Large intestine (tissue), 3 donors: ENCODE results near the gene RBMS3. TPM values are rescaled to one million over a fixed set of nuclear protein-coding genes. Genes with fewer than 3 reads are reported as not detected.

Experiments
- DNase-seq, 2 donors: peaks; one replicate each; pipeline versions ENCODE4 v3.0.0 to v3.0.0-alpha.2; 2013
- H3K27ac ChIP-seq: one replicate; pipeline ENCODE4 v1.5.1; 2013; ENCODE audit warnings: low read length
- H3K27me3 ChIP-seq: 2 replicates; pipeline ENCODE4 v1.6.1; 2013; ENCODE audit warnings: low read length; ENCODE audit not compliant: control insufficient read depth, insufficient read depth
- H3K36me3 ChIP-seq: 2 replicates; pipeline ENCODE4 v1.6.1; 2013; ENCODE audit warnings: low read length; ENCODE audit not compliant: control insufficient read depth, insufficient read depth
- H3K4me1 ChIP-seq: one replicate; pipeline ENCODE4 v1.6.1; 2013; ENCODE audit warnings: low read length; ENCODE audit not compliant: control insufficient read depth, insufficient read depth
- H3K4me3 ChIP-seq: one replicate; pipeline ENCODE4 v1.5.1; 2013; ENCODE audit warnings: low read length
- H3K9me3 ChIP-seq: one replicate; pipeline ENCODE4 v1.6.1; 2013; ENCODE audit warnings: mild to moderate bottlenecking, low read depth, low read length, moderate library complexity; ENCODE audit not compliant: control insufficient read depth
- WGBS: methylation state at CpG from one replicate; pipeline ENCODE4 v1.1.5; 2013; ENCODE audit warnings: low lambda C conversion rate; ENCODE audit not compliant: insufficient coverage; 5-methylcytosine and 5-hydroxymethylcytosine counted together
- polyA plus RNA-seq: library from polyadenylated mRNA; unstranded; fragments of 120-200 nt; gene quantifications from one replicate; pipeline ENCODE4 v1.2.1, GENCODE V29; 2013

Gene RBMS3
- polyA plus RNA-seq, 1 donor, result 10.8 TPM

DNA sequence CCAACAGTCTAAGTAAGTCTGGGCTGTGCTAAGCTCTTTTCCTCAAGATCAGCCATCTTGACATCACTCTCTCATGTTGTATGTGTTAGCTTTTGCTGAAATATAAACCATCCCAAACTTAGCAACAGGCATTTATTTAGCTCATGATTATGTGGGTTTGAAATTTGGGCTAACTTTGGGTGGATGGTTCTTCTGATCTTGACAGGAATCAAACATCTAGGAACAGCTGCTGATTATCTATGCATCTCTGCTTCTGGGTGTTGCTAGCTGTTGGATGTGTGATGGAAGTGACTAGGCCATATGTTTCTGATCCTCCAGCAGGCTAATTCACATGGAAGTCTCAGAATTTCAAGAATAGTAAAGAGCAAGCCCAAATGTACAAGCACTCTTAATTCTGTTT lies 710.3 kb downstream of the RBMS3 start:
- Histone ChIP-seq H3K27ac (no peak overlapping the region), H3K36me3 (no peaks in the 10 kb centered on the region), H3K4me1 (no peaks in the 10 kb centered on the region), H3K9me3 (no peaks in the 10 kb centered on the region), H3K27me3 (no peaks in the 10 kb centered on the region), H3K4me3 (no peak overlapping the region)
- DNase-seq, result no peak

DNA sequence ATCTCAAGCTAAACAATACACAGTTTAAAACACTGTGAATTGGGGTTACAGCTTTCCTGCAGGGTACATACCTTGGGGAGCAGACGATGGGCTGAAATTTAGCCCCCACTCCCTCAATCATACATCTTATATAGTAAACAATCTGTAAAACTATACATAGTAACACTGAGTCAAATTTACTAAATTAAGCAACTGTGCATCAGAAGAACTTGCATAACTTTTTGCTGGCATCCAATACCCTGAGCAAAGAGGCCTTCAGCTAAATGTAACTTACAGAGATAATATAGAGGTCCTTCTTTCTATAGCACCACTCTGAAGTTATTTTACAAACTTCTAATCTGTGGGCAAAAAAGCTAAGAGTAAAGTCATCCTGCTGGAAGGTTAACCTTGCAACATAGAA lies 721.9 kb downstream of the RBMS3 start:
- Histone ChIP-seq H3K9me3 (no peaks in the 10 kb centered on the region), H3K4me1 (no peaks in the 10 kb centered on the region), H3K36me3 (no peaks in the 10 kb centered on the region), H3K27me3 (no peaks in the 10 kb centered on the region), H3K4me3 (no peak overlapping the region), H3K27ac (no peak overlapping the region)
- 71% methylated on average over 1 of the region's 1 CpG for WGBS
- DNase-seq, result no peak

DNA sequence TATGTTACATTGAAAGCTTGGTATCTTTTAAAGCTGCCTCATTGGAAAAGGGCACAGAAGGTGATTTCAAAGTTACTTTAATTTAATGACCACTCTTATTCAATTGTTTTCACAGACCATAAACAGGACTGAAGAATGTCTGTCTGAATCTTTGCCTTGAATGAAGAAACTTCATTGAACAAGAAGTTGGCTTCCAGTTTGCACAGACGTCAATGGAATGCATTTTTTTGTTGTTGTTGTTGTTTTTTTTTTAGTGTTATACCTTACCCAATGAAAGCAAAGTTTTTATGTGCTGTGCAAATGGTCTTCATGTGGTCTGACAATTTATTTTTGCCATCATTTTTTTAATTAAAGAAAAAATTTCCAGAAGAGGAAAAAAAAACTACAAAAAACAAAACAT lies 722.9 kb downstream of the RBMS3 start:
- Histone ChIP-seq H3K36me3 (no peaks in the 10 kb centered on the region), H3K27ac (no peak overlapping the region), H3K4me3 (no peak overlapping the region), H3K9me3 (no peaks in the 10 kb centered on the region), H3K27me3 (no peaks in the 10 kb centered on the region), H3K4me1 (no peaks in the 10 kb centered on the region)
- DNase-seq, result no peak
- 60% methylated on average over 1 of the region's 1 CpG for WGBS

DNA sequence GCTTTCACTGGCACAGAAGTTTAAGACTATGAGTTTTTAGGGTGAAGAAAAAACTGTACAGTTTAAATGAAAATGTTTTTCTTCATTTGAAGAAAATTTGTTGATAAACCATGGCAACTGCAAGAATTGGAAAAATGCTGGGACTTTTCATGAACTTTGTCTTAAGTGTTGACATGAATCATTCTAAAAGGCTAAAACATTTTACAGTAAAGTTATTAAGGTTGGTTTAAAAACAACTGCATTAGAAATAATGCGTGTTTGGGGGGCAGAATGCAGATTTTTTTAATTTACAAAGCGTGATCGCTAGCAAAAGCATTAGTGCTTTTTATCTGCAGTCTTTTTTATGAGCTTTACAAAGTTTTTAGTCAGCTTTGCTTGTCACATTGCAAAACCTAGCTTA lies 723.6 kb downstream of the RBMS3 start:
- H3K36me3 ChIP-seq, result no peaks in the 10 kb centered on the region
- no peaks in the 10 kb centered on the region for H3K9me3 ChIP-seq
- DNase-seq, result no peak
- no peak overlapping the region for H3K4me3 ChIP-seq
- H3K4me1 ChIP-seq, result no peaks in the 10 kb centered on the region
- H3K27me3 ChIP-seq, result no peaks in the 10 kb centered on the region
- no peak overlapping the region for H3K27ac ChIP-seq
- 90% methylated on average over 3 of the region's 3 CpGs for WGBS

DNA sequence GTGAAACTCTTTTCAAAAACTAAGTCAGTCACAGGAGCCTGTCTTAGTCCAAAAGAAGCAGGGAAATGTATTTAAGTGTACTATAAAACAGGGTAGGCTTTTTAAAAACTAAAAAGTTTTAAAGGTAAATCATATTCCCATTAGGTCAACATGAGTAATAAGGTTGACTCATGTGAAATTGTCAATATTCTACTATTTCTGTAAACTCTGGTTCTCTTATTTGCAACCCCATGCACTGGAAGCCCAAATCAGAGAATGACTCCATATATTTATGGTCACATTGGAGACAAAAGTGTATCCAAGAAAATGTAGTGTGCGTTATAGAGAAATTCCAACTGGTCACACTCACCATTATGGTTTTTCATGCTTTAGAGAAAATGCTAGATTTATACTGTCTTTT lies 725.2 kb downstream of the RBMS3 start:
- no peak for DNase-seq
- Histone ChIP-seq H3K9me3 (no peaks in the 10 kb centered on the region), H3K4me3 (no peak overlapping the region), H3K4me1 (no peaks in the 10 kb centered on the region), H3K27ac (no peak overlapping the region), H3K27me3 (no peaks in the 10 kb centered on the region), H3K36me3 (no peaks in the 10 kb centered on the region)
- WGBS, result no CpG with 5 or more reads among the region's 1 CpG

DNA sequence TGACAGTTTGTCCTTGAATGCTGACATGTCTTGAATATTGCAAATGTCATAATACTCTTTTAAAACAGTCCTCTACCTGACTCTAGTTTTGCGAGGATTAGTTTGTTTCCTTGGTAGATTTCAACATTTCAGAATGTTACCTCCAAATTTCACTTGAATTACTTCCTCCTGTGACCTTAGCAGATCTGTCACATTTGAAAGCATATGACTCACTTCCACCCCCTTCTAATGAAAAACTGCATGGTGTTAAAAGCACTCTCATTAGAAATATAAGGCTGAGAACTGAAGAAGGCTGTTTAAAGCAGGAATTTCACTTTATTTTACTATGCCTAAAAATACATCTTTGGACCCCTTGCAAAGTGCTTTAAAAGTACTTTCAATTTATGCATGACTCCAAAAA lies 726.8 kb downstream of the RBMS3 start:
- Histone ChIP-seq H3K36me3 (no peaks in the 10 kb centered on the region), H3K27me3 (no peaks in the 10 kb centered on the region), H3K4me3 (no peak overlapping the region), H3K9me3 (no peaks in the 10 kb centered on the region), H3K27ac (no peak overlapping the region), H3K4me1 (no peaks in the 10 kb centered on the region)
- WGBS, result 100% methylated on average over 1 of the region's 1 CpG
- DNase-seq, result no peak

DNA sequence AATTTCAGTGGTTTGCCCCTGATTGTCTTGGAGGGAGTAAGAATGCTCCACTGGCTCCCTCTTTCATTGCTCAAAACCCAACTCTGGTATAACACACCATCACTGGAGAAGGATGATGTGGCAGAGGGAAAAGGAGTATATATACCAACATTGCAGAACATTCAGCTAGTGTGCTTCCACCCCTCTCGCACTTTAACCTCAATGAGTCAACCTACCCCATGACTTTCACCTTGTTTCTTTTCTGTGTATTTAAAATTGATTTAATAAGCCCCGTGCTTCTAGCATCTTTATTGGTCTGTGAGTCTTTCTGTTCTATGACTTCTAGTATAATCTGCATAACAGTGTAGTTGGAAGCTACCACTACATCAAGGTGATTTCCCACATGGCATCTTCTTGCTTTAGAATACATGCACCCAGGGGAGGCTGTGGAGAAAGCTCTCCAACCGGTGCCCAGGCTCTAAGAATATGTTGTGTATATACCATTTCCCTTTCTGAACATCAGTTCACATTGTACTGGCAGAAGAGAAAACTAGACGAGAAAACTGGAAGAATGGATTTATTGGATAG lies 730.4 kb downstream of the RBMS3 start:
- H3K9me3 ChIP-seq, result no peaks in the 10 kb centered on the region
- H3K27ac ChIP-seq, result no peak overlapping the region
- WGBS, result 80% methylated on average over 2 of the region's 4 CpGs
- no peak for DNase-seq
- H3K27me3 ChIP-seq, result no peaks in the 10 kb centered on the region
- no peaks in the 10 kb centered on the region for H3K36me3 ChIP-seq
- no peaks in the 10 kb centered on the region for H3K4me1 ChIP-seq
- H3K4me3 ChIP-seq, result no peak overlapping the region

DNA sequence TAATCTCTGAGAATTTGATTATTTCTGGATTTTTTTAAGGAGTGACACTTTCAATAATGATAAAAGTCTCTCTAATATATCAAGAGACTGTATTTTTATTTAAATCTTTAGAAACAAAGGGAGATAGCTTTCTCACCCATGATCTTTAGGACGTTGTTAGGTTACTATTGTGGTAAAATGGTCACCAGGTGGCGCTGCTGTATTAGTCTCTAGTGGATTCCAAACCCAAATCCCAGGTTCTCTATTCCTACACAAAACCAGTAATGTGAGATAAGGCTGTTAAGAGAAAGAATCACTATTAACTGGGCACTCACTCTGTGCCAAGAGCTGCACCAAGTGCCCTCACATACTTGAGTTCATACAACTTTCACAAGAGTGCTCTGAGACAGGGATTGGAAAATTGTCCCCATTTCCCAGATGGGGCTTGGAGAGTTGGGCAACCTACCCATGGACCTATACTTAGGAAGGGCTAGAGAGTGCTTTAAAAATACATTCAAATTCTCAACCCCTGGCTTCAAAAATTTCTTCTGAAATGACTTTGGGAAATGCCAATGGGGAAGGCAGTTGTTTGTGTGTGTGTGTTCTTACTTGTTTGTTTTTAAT lies 732.2 kb downstream of the RBMS3 start:
- WGBS, result no CpG with 5 or more reads among the region's 2 CpGs
- no peaks in the 10 kb centered on the region for H3K27me3 ChIP-seq
- H3K9me3 ChIP-seq, result no peaks in the 10 kb centered on the region
- no peak overlapping the region for H3K27ac ChIP-seq
- DNase-seq, result peak; percentile 32 to 33
- H3K4me1 ChIP-seq, result no peaks in the 10 kb centered on the region
- no peak overlapping the region for H3K4me3 ChIP-seq
- no peaks in the 10 kb centered on the region for H3K36me3 ChIP-seq

DNA sequence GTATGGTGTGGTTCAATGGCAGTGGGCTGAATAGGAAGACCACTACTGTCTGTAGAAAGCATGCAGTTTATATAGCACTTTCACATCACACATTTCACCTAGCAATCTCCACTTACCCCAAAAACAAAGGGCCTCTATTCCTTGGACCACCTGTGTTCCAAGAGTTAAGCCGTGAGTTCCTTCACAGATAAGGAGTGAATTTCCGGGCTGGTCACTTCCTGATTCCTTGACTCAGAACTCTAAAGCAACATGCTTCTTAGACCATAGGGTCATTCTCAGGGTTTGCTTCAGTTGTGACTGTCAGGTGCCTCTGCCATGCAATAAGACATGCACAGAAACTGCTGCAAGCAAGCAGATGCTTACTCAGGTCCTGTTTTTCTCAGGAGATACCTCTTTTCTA lies 737.0 kb downstream of the RBMS3 start:
- DNase-seq, result peak; percentile 35 to 59
- no peaks in the 10 kb centered on the region for H3K27me3 ChIP-seq
- H3K36me3 ChIP-seq, result no peaks in the 10 kb centered on the region
- H3K4me3 ChIP-seq, result no peak overlapping the region
- no peaks in the 10 kb centered on the region for H3K9me3 ChIP-seq
- H3K27ac ChIP-seq, result no peak overlapping the region
- no peaks in the 10 kb centered on the region for H3K4me1 ChIP-seq
- WGBS, result no CpG with 5 or more reads among the region's 2 CpGs

DNA sequence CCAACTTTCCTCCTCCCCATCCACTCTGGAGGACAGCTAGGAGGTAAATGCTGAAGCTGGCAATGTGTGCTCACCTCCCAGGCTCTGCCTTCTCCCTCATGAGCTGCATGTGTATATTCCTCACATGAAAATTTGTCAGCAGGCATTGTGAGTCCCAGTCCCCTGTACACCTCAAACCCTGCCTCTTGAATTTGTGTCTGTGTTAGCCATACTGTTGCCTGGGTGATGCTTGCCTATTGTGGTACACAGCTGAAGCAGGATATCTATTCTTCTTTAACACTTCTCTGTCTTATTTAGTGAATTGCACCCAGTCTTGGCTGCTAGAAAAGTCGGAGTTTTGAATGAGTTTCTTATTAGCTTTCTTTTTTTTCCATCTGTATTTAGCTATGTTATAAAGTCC lies 739.5 kb downstream of the RBMS3 start:
- H3K27me3 ChIP-seq, result no peaks in the 10 kb centered on the region
- no peak for DNase-seq
- no peak overlapping the region for H3K27ac ChIP-seq
- H3K9me3 ChIP-seq, result no peaks in the 10 kb centered on the region
- WGBS, result 78% methylated on average over 1 of the region's 1 CpG
- no peaks in the 10 kb centered on the region for H3K4me1 ChIP-seq
- H3K36me3 ChIP-seq, result no peaks in the 10 kb centered on the region
- no peak overlapping the region for H3K4me3 ChIP-seq

DNA sequence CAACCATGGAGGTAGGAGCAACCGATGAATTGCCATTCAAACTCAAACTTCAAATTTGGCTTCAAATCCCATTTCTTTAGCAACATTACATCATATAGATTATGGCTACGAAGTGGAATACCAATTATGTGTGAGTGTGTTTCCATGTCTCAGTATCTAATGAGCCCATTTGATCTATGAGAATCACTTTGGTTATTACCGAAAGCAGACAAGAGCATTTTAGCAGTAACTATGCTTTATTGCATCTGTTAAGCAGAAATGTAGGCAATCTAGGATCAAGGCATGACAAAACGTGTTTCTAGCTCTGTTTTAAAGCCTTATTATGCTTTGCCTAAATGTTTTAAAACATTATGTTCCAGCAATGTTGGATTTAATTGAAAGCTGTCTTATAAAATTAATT lies 743.6 kb downstream of the RBMS3 start:
- Histone ChIP-seq H3K9me3 (no peaks in the 10 kb centered on the region), H3K27ac (no peak overlapping the region), H3K27me3 (no peaks in the 10 kb centered on the region), H3K4me3 (no peak overlapping the region), H3K4me1 (no peaks in the 10 kb centered on the region), H3K36me3 (no peaks in the 10 kb centered on the region)
- no peak for DNase-seq
- 88% methylated on average over 1 of the region's 4 CpGs for WGBS
